Nephron progenitor cell (in vitro differentiated cells): ENCODE measurements around the gene C5orf15.

Source experiments
- DNase-seq: peaks from one replicate; pipeline ENCODE4 v3.0.0; 2021
- H3K27ac Mint-ChIP-seq: 2 replicates; pipeline ENCODE4 v1.8.0; 2021; ENCODE audit warnings: mild to moderate bottlenecking, moderate library complexity, mixed read lengths
- H3K27me3 Mint-ChIP-seq: 2 replicates; pipeline ENCODE4 v1.8.0; 2021; ENCODE audit warnings: mild to moderate bottlenecking, low read depth, mixed read lengths; ENCODE audit not compliant: poor library complexity
- H3K36me3 Mint-ChIP-seq: 2 replicates; pipeline ENCODE4 v1.8.0; 2021; ENCODE audit warnings: low read depth, mixed read lengths
- H3K4me1 Mint-ChIP-seq: 2 replicates; pipeline ENCODE4 v1.8.0; 2021; ENCODE audit warnings: mixed read lengths
- H3K4me3 Mint-ChIP-seq: 2 replicates; pipeline ENCODE4 v1.8.0; 2021; ENCODE audit warnings: mild to moderate bottlenecking, moderate library complexity, mixed read lengths
- H3K9me3 Mint-ChIP-seq: 2 replicates; pipeline ENCODE4 v1.8.0; 2021; ENCODE audit warnings: mild to moderate bottlenecking, moderate library complexity, mixed read lengths
- CTCF ChIP-seq: fragments of 200-600 bp; sonication (generic); IDR thresholded peaks from 2 replicates; pipeline ENCODE4 v1.5.0; 2021; ENCODE audit warnings: antibody characterized with exemption

C5orf15 gene

GRCh38 chr5:133916914-133917313, 51.5 kb downstream of the C5orf15 start:
- no peak overlapping the region for H3K4me3 Mint-ChIP-seq
- H3K27ac Mint-ChIP-seq = no peak overlapping the region
- no peak for TF ChIP-seq CTCF
- H3K4me1 Mint-ChIP-seq = peaks cover 24% of the 10 kb centered on the region
- peaks cover 23% of the 10 kb centered on the region for H3K27me3 Mint-ChIP-seq
- no peaks in the 10 kb centered on the region for H3K36me3 Mint-ChIP-seq
- no peak for DNase-seq
- no peaks in the 10 kb centered on the region for H3K9me3 Mint-ChIP-seq

- peaks cover 24% of the 10 kb centered on the region for H3K4me1 Mint-ChIP-seq
- peaks cover 20% of the 10 kb centered on the region for H3K27me3 Mint-ChIP-seq
- H3K9me3 Mint-ChIP-seq = no peaks in the 10 kb centered on the region
- no peaks in the 10 kb centered on the region for H3K36me3 Mint-ChIP-seq
- no peak for TF ChIP-seq CTCF
- no peak for DNase-seq
- H3K4me3 Mint-ChIP-seq = no peak overlapping the region
- H3K27ac Mint-ChIP-seq = no peak overlapping the region
Measured at GRCh38 chr5:133916479-133916878, 51.9 kb downstream of the C5orf15 start.

- no peaks in the 10 kb centered on the region for H3K36me3 Mint-ChIP-seq
- TF ChIP-seq CTCF = no peak
- H3K4me1 Mint-ChIP-seq = peaks cover 23% of the 10 kb centered on the region
- no peak overlapping the region for H3K27ac Mint-ChIP-seq
- peaks cover 20% of the 10 kb centered on the region for H3K27me3 Mint-ChIP-seq
- H3K4me3 Mint-ChIP-seq = no peak overlapping the region
- H3K9me3 Mint-ChIP-seq = no peaks in the 10 kb centered on the region
- DNase-seq = no peak
Measured at GRCh38 chr5:133914434-133914833, 54.0 kb downstream of the C5orf15 start.

GRCh38 chr5:133913413-133914155, 54.8 kb downstream of the C5orf15 start:
- Mint-ChIP-seq H3K9me3 (no peaks in the 10 kb centered on the region), H3K27ac (no peak overlapping the region), H3K27me3 (peaks cover 21% of the 10 kb centered on the region), H3K4me3 (no peak overlapping the region), H3K36me3 (no peaks in the 10 kb centered on the region), H3K4me1 (peaks cover 22% of the 10 kb centered on the region)
- no peak for TF ChIP-seq CTCF
- DNase-seq = no peak

- H3K9me3 Mint-ChIP-seq = no peaks in the 10 kb centered on the region
- H3K36me3 Mint-ChIP-seq = no peaks in the 10 kb centered on the region
- peaks cover 21% of the 10 kb centered on the region for H3K27me3 Mint-ChIP-seq
- H3K4me1 Mint-ChIP-seq = peaks cover 15% of the 10 kb centered on the region
- no peak for DNase-seq
- TF ChIP-seq CTCF = no peak
- H3K4me3 Mint-ChIP-seq = no peak overlapping the region
- H3K27ac Mint-ChIP-seq = no peak overlapping the region
Measured at GRCh38 chr5:133912951-133913350, 55.5 kb downstream of the C5orf15 start.

- no peaks in the 10 kb centered on the region for H3K9me3 Mint-ChIP-seq
- no peak overlapping the region for H3K4me3 Mint-ChIP-seq
- peaks cover 12% of the 10 kb centered on the region for H3K4me1 Mint-ChIP-seq
- H3K27me3 Mint-ChIP-seq = peaks cover 19% of the 10 kb centered on the region
- H3K36me3 Mint-ChIP-seq = no peaks in the 10 kb centered on the region
- TF ChIP-seq CTCF = no peak
- no peak overlapping the region for H3K27ac Mint-ChIP-seq
- DNase-seq = no peak
Measured at GRCh38 chr5:133910571-133910970, 57.9 kb downstream of the C5orf15 start.
